ENCODE data around the gene IGIP. TPM values are rescaled to one million over a fixed set of nuclear protein-coding genes. Genes with fewer than 3 reads are reported as not detected.

Gene IGIP
- total and polyA plus RNA-seq, 2 donors (not counting 1 experiment from before 2014, with no cell fraction given): 1.3 to 9.9 TPM

DNA sequence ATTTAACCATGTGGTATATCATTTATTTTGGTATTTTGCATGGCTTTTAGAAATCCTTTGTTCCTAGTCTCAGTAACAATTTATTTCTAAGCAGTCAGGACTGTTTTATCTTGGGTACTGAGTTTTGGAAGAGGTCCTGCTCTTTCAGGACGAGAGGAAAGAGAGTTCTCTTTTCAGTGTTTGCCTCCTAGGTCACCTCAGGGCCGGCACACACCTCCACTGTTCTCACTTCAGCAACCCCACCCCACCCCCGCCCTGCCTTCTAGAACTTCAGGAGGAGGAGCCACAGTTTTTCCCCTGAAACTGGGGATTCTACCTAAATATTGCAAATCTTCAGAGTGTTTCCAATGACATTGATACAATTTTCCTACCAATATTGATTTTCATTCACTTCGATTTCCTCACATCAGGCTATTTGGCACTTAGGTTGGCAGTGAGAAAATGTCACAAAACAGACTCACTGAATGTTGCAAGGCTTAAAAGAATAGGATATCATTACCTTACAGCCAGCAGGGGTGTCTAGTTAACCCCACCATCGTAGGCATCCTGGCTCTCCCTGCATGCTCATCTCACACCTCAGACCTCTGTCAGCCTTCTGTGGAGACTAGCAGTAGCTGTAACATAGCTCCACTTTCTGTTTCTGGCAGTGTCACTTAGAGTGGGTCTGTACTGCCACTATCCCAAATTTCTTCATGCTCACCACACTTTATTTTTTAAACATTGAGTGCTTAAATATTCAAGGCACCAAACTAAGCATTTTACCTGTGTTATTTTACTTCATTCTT lies 5.4 kb downstream of the IGIP start:
- intact Hi-C loops (cut with micrococcal nuclease): no loop called here
- no peak overlapping the region for H3K4me3 ChIP-seq (ENCODE audit: control extremely low read depth in 1 of 5, extremely low read depth in 1 of 5, insufficient read depth in 1 of 5, low read depth in 2 of 5, low read length in 4 of 5)
- H3K9me3 ChIP-seq (ENCODE audit: control extremely low read depth in 1 of 3, control insufficient read depth in 2 of 3, insufficient read depth in 1 of 3, low read length in 2 of 3): no peaks in the 10 kb centered on the region
- ATAC-seq (ENCODE audit: low read depth) (no peak), DNase-seq (no peak)
- Mint-ChIP-seq H3K27ac (no peak overlapping the region), H3K27me3 (no peaks in the 10 kb centered on the region), H3K9me3 (ENCODE audit: insufficient read depth) (no peaks in the 10 kb centered on the region), H3K4me1 (peaks cover 30% of the 10 kb centered on the region), H3K4me3 (no peak overlapping the region)
- H3K79me2 ChIP-seq (ENCODE audit: control insufficient read depth, insufficient read depth, low read length): peaks cover 44% of the 10 kb centered on the region
- H3K4me1 ChIP-seq (ENCODE audit: control insufficient read depth in 2 of 2, insufficient read depth in 2 of 2, low read length in 2 of 2): peaks cover 8 to 11% of the 10 kb centered on the region in 2 donors
- 83% methylated on average over 2 of the region's 5 CpGs for WGBS (ENCODE audit: insufficient coverage)
- H3K27ac ChIP-seq (ENCODE audit: low read length in 2 of 2): no peak overlapping the region
- no peak overlapping the region for H3K4me2 ChIP-seq (replicated peaks; ENCODE audit: low read depth, low read length, poor library complexity, severe bottlenecking)
- H3K27me3 ChIP-seq (replicated peaks in 1 of 4; ENCODE audit: control extremely low read depth in 1 of 4, control insufficient read depth in 3 of 4, insufficient read depth in 4 of 4, low read length in 3 of 4): no peaks in the 10 kb centered on the region
- no peak for TF ChIP-seq EZH2 (IDR thresholded peaks at IDR 0.05; ENCODE audit: borderline replicate concordance, insufficient read depth, low read depth, low read length, poor library complexity, severe bottlenecking)
- TF ChIP-seq, protein P1, sequence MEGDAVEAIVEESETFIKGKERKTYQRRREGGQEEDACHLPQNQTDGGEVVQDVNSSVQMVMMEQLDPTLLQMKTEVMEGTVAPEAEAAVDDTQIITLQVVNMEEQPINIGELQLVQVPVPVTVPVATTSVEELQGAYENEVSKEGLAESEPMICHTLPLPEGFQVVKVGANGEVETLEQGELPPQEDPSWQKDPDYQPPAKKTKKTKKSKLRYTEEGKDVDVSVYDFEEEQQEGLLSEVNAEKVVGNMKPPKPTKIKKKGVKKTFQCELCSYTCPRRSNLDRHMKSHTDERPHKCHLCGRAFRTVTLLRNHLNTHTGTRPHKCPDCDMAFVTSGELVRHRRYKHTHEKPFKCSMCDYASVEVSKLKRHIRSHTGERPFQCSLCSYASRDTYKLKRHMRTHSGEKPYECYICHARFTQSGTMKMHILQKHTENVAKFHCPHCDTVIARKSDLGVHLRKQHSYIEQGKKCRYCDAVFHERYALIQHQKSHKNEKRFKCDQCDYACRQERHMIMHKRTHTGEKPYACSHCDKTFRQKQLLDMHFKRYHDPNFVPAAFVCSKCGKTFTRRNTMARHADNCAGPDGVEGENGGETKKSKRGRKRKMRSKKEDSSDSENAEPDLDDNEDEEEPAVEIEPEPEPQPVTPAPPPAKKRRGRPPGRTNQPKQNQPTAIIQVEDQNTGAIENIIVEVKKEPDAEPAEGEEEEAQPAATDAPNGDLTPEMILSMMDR (IDR thresholded peaks at IDR 0.05): no peak
- H3K9ac ChIP-seq (ENCODE audit: low read length): no peak overlapping the region
- ChIA-PET POLR2A (no interaction called here), CTCF (interaction anchor here (1.3 to 7.2 kb wide), 2 partner anchors 14 to 58 kb away, joined by 12 to 62 read pairs; no protein-coding TSS in a partner anchor)
- no peaks in the 10 kb centered on the region for H3K36me3 ChIP-seq (replicated peaks in 1 of 2; ENCODE audit: control extremely low read depth in 1 of 2, control insufficient read depth in 1 of 2, extremely low read depth in 1 of 2, insufficient read depth in 2 of 2, low read length in 1 of 2)
- H2AFZ ChIP-seq (ENCODE audit: insufficient read depth, low read depth, low read length, poor library complexity, severe bottlenecking): no peak overlapping the region
- peaks cover 55% of the 10 kb centered on the region for H4K20me1 ChIP-seq (ENCODE audit: control insufficient read depth, insufficient read depth, low read length, poor library complexity, severe bottlenecking)

DNA sequence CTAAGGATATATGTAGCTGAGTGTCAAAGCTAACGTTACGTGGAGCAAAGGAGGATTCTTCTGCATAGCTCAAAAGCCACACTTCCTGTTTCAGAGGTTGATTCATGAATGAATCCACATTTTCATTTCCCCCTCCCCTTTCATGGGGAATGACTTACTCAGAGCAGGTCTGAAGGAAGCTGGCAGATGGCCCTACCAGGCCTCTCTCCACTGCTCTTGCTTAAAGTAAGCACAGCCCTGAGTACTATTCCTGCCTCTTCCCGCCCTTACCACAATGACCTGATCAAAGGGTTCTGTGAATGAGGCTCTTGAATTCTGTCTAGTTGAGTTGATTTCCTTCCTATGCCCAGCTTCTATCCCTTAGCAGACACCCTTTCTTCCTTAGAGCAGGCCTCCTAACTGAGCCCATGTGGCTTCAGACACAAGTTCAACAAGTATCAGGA lies 6.3 kb downstream of the IGIP start:
- Mint-ChIP-seq H3K9me3 (ENCODE audit: insufficient read depth) (no peaks in the 10 kb centered on the region), H3K27ac (no peak overlapping the region), H3K4me3 (no peak overlapping the region), H3K27me3 (no peaks in the 10 kb centered on the region), H3K4me1 (peaks cover 32% of the 10 kb centered on the region)
- Histone ChIP-seq H3K4me2 (replicated peaks; ENCODE audit: low read depth, low read length, poor library complexity, severe bottlenecking) (no peak overlapping the region), H3K9ac (ENCODE audit: low read length) (no peak overlapping the region), H3K27me3 (replicated peaks in 1 of 4; ENCODE audit: control extremely low read depth in 1 of 4, control insufficient read depth in 3 of 4, insufficient read depth in 4 of 4, low read length in 3 of 4) (no peaks in the 10 kb centered on the region), H2AFZ (ENCODE audit: insufficient read depth, low read depth, low read length, poor library complexity, severe bottlenecking) (no peak overlapping the region), H3K27ac (ENCODE audit: low read length in 2 of 2) (no peak overlapping the region), H4K20me1 (ENCODE audit: control insufficient read depth, insufficient read depth, low read length, poor library complexity, severe bottlenecking) (peaks cover 53% of the 10 kb centered on the region), H3K4me1 (ENCODE audit: control insufficient read depth in 2 of 2, insufficient read depth in 2 of 2, low read length in 2 of 2) (peaks cover 8 to 11% of the 10 kb centered on the region in 2 donors), H3K9me3 (ENCODE audit: control extremely low read depth in 1 of 3, control insufficient read depth in 2 of 3, insufficient read depth in 1 of 3, low read length in 2 of 3) (no peaks in the 10 kb centered on the region), H3K79me2 (ENCODE audit: control insufficient read depth, insufficient read depth, low read length) (peaks cover 40% of the 10 kb centered on the region), H3K4me3 (ENCODE audit: control extremely low read depth in 1 of 5, extremely low read depth in 1 of 5, insufficient read depth in 1 of 5, low read depth in 2 of 5, low read length in 4 of 5) (no peak overlapping the region), H3K36me3 (replicated peaks in 1 of 2; ENCODE audit: control extremely low read depth in 1 of 2, control insufficient read depth in 1 of 2, extremely low read depth in 1 of 2, insufficient read depth in 2 of 2, low read length in 1 of 2) (no peaks in the 10 kb centered on the region)
- TF ChIP-seq, protein P1 (IDR thresholded peaks at IDR 0.05): no peak
- TF ChIP-seq EZH2 (IDR thresholded peaks at IDR 0.05; ENCODE audit: borderline replicate concordance, insufficient read depth, low read depth, low read length, poor library complexity, severe bottlenecking): no peak
- intact Hi-C loops (cut with micrococcal nuclease): no loop called here
- no peak for DNase-seq
- no CpG with 5 or more reads among the region's 3 CpGs for WGBS (ENCODE audit: insufficient coverage)
- peak; percentile 24 for ATAC-seq (ENCODE audit: low read depth)
- ChIA-PET POLR2A (interaction anchor here (1.6 kb wide), 1 partner anchor 18 kb away, joined by 3 read pairs; the partner anchor contains the start of gene PURA), CTCF (interaction anchor here (1.3 to 7.2 kb wide), 2 partner anchors 13 to 59 kb away, joined by 12 to 62 read pairs; no protein-coding TSS in a partner anchor)
